OCI-LY3 (cell line): ENCODE data around the gene LAMA3.

Source experiments
- CTCF ChIP-seq: fragments of 200-600, 300-600 bp; sonication (generic); IDR thresholded peaks from 2 replicates; pipeline ENCODE4 v1.5.1; 2014; ENCODE audit warnings: antibody characterized with exemption, low read length, low read depth
- EZH2phosphoT487 ChIP-seq: fragments of 200-600 bp; shearing (Covaris generic); IDR thresholded peaks from 2 replicates; pipeline ENCODE4 v1.6.1; 2018; ENCODE audit warnings: antibody characterized with exemption, mixed run types, low read depth

- TF ChIP-seq CTCF, result no peak
- TF ChIP-seq EZH2phosphoT487, result no peak
Observed at GRCh38 chr18:23912356-23912755, 223.1 kb downstream of the LAMA3 start.
